H1 (cell line): ENCODE results near the gene CCDC196.

Experiments used
- CTCF ChIP-seq, 3 experiments: IDR thresholded peaks; 1 replicate in 2 of 3; 2 replicates in 1 of 3; pipeline versions ENCODE4 v1.5.1 to v1.6.1; 2011; ENCODE audit warnings: low read length in 3 of 3, mild to moderate bottlenecking in 3 of 3, inconsistent platforms in 2 of 3, low read depth in 1 of 3, moderate library complexity in 1 of 3; ENCODE audit not compliant: insufficient read depth in 1 of 3; ENCODE audit errors: control extremely low read depth in 1 of 3
- POLR2AphosphoS5 ChIP-seq: IDR thresholded peaks from 2 replicates; pipeline ENCODE4 v1.6.1; 2011; ENCODE audit warnings: low read depth, low read length
- TEAD4 ChIP-seq: IDR thresholded peaks from 2 replicates; pipeline ENCODE4 v1.6.1; 2012; ENCODE audit warnings: low read depth, low read length, inconsistent platforms, mixed read lengths

DNA sequence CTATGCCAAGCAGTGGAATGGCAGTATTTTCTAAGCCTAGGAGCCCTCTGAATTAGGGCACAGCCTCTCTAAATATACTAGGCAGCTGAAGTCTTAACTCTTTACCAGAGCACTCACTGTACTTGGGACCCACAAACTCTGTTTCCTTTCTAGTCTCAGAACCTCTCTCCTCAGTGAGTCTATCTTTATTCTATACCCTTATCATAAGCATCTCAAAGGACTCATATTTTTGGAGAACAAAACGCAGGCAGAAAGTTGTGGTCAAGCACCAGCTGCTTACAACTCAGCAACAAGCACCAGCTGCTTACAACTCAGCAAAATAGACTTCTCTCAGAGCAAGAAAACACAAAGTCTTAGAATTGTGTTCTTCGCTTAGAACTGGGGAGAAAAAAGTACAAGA, 993 bp downstream of the CCDC196 start:
- no peak for TF ChIP-seq TEAD4
- no peak for TF ChIP-seq POLR2AphosphoS5
- TF ChIP-seq CTCF (IDR thresholded peaks at IDR 0.05; ENCODE audit: control extremely low read depth in 1 of 3, insufficient read depth in 1 of 3, low read depth in 1 of 3, low read length in 3 of 3), result no peak
